GM23248 (cell line): Measurements from ENCODE around the gene PPP1R3C. TPM values are rescaled to one million over a fixed set of nuclear protein-coding genes. Genes with fewer than 3 reads are reported as not detected.

Experiments
- DNase-seq: peaks from one replicate; pipeline ENCODE4 v3.0.0-alpha.2; 2015
- H2AFZ ChIP-seq: fragments of 200-600 bp; sonication (generic); 2 replicates; pipeline ENCODE4 v1.6.1; 2016; ENCODE audit warnings: antibody characterized with exemption
- H3F3A ChIP-seq: fragments of 200-600 bp; sonication (generic); 2 replicates; pipeline ENCODE4 v1.6.1; 2016; ENCODE audit warnings: mild to moderate bottlenecking, antibody characterized with exemption, mixed run types; ENCODE audit not compliant: insufficient read depth
- H3K27ac ChIP-seq: fragments of 200-600 bp; sonication (generic); 2 replicates; pipeline ENCODE4 v1.5.1; 2016; ENCODE audit warnings: mild to moderate bottlenecking
- H3K27me3 ChIP-seq: fragments of 200-600 bp; sonication (generic); replicated peaks from 2 replicates; pipeline ENCODE4 v1.6.1; 2016; ENCODE audit warnings: mild to moderate bottlenecking; ENCODE audit not compliant: insufficient read depth
- H3K36me3 ChIP-seq: fragments of 200-600 bp; sonication (generic); 2 replicates; pipeline ENCODE4 v1.6.1; 2016; ENCODE audit warnings: low read depth, mild to moderate bottlenecking
- H3K4me1 ChIP-seq: fragments of 200-600 bp; sonication (generic); 2 replicates; pipeline ENCODE4 v1.6.1; 2016; ENCODE audit warnings: mild to moderate bottlenecking; ENCODE audit not compliant: insufficient read depth
- H3K4me2 ChIP-seq: fragments of 200-600 bp; sonication (generic); one replicate; pipeline ENCODE4 v1.6.1; 2016; ENCODE audit warnings: mild to moderate bottlenecking; ENCODE audit not compliant: unreplicated experiment
- H3K4me3 ChIP-seq: fragments of 200-600 bp; sonication (generic); 2 replicates; pipeline ENCODE4 v1.5.1; 2016; ENCODE audit warnings: mild to moderate bottlenecking
- H3K79me2 ChIP-seq: fragments of 200-600 bp; sonication (generic); 2 replicates; pipeline ENCODE4 v1.6.1; 2016; ENCODE audit warnings: mild to moderate bottlenecking; ENCODE audit not compliant: insufficient read depth
- H3K9ac ChIP-seq: fragments of 200-600 bp; sonication (generic); 2 replicates; pipeline ENCODE4 v1.6.1; 2016; ENCODE audit warnings: mild to moderate bottlenecking
- H3K9me2 ChIP-seq: fragments of 200-600 bp; sonication (generic); 2 replicates; pipeline ENCODE4 v1.6.1; 2016; ENCODE audit warnings: mixed run types, mild to moderate bottlenecking, moderate library complexity; ENCODE audit not compliant: insufficient read depth
- H3K9me3 ChIP-seq: fragments of 200-600 bp; sonication (generic); one replicate; pipeline ENCODE4 v1.6.1; 2017; ENCODE audit warnings: low read depth
- H4K20me1 ChIP-seq: fragments of 200-600 bp; sonication (generic); 2 replicates; pipeline ENCODE4 v1.6.0; 2016; ENCODE audit not compliant: insufficient read depth
- EZH2 ChIP-seq: fragments of 200-600 bp; sonication (generic); IDR thresholded peaks from 2 replicates; pipeline ENCODE4 v1.6.1; 2018; ENCODE audit warnings: antibody characterized with exemption, mild to moderate bottlenecking; ENCODE audit not compliant: insufficient read depth, poor library complexity, severe bottlenecking
- EZH2phosphoT487 ChIP-seq: fragments of 200-600 bp; sonication (generic); IDR thresholded peaks from 2 replicates; pipeline ENCODE4 v1.6.1; 2018; ENCODE audit warnings: antibody characterized with exemption, moderate library complexity, mild to moderate bottlenecking, low read depth; ENCODE audit not compliant: insufficient read depth
- WGBS, 2 experiments: methylation state at CpG; one replicate each; pipeline ENCODE4 v1.1.6; 2015 to 2017; ENCODE audit warnings: low lambda C conversion rate in 2 of 2, low coverage in 1 of 2; ENCODE audit errors: missing lambda C conversion rate in 2 of 2; 5-methylcytosine and 5-hydroxymethylcytosine counted together
- in situ Hi-C: fragments of 300-500 bp; cut with MboI; formaldehyde crosslinking; loops from 2 replicates; pipeline ENCODE4 v1.15.0; 2020
- polyA plus RNA-seq: library from polyadenylated mRNA; unstranded; fragments of >200 nt; fragmentation: Nextera tagmentation; extraction: Ambion mirVana; gene quantifications from 2 replicates; pipeline ENCODE4 v1.2.1, GENCODE V29; 2016
- total RNA-seq: library from RNA; depleted of rRNA; stranded (reverse); fragments of >200 nt; shearing (Covaris generic); gene quantifications from 2 replicates; pipeline ENCODE4 v1.2.3, GENCODE V29; 2014; rRNA removed

Gene PPP1R3C
- total and polyA plus RNA-seq, 2 experiments from 2014 or later = 99.9 to 193 TPM

GRCh38 chr10:91589015-91589657, 43.7 kb downstream of the PPP1R3C start:
- Histone ChIP-seq H3K27ac (peak overlapping the region; percentile 91), H3K36me3 (no peaks in the 10 kb centered on the region), H3K9ac (peak overlapping the region; percentile 61), H3K9me2 (no peaks in the 10 kb centered on the region), H3K4me2 (peak overlapping the region; percentile 69), H3K4me1 (peaks cover 56% of the 10 kb centered on the region), H2AFZ (0 out of 2 replicates have a peak overlapping the region, but pooled peaks have one; percentile 6), H3F3A (peaks cover 32% of the 10 kb centered on the region), H4K20me1 (no peaks in the 10 kb centered on the region), H3K4me3 (peak overlapping the region; percentile 42; the same call in 1 of the 2 replicates), H3K79me2 (no peaks in the 10 kb centered on the region), H3K27me3 (no peaks in the 10 kb centered on the region), H3K9me3 (no peaks in the 10 kb centered on the region)
- DNase-seq = peak; percentile 87
- no peak for TF ChIP-seq EZH2phosphoT487
- no peak for TF ChIP-seq EZH2
- in situ Hi-C loops = no loop called here
- 7 to 8% methylated on average over 6 of the region's 6 CpGs for WGBS, 2 experiments

DNA sequence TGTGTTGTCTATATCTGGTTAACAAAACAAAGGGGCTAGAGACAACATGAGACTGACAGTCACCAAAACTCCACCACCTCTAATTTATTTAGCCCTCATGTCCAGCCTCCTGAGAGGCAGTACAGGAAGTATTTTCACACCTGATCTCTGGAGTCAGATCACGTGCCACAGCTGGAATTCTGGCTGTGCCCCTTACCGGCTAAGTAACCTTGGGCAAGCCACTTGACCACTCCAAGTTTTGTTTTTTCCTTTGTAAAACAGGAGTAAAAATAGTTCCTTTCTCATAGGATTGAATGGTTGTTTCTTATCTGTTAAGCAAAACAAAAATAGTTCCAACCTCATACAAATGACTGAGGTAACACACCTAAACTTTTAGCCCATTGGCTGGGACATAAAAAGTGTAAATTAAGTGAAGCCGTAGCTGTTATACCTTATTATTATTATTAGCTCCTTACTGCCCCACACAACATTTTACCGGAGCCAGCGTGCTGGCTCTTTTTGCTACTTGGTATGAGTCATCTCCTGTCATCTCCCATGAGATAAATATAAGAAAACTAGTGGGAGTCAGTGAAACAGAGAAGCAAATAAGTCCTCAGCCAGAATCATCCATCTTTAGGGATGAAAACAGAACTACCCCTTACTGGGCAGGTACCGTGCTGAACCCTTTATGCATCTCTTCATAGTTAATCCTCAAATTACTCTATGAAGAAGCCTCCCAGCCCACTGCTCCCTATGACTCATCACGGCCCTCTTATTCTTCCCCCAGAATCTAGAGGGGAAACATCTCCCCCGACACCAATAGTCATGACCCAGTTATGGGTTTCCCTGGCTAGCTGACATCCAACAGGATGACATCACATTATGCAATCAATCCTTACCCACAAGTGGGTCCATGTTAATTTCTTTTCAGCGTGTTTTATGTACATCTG, 44.9 kb downstream of the PPP1R3C start:
- H3K4me3 ChIP-seq = peak overlapping the region; percentile 42
- no peaks in the 10 kb centered on the region for H3K27me3 ChIP-seq
- TF ChIP-seq EZH2 (no peak), EZH2phosphoT487 (no peak)
- in situ Hi-C loops = no loop called here
- H3K4me2 ChIP-seq = peak overlapping the region; percentile 69
- DNase-seq = peak; percentile 93
- 11 to 14% methylated on average over 9 of the region's 9 CpGs for WGBS, 2 experiments
- peaks cover 32% of the 10 kb centered on the region for H3F3A ChIP-seq
- no peaks in the 10 kb centered on the region for H3K9me2 ChIP-seq
- no peaks in the 10 kb centered on the region for H3K79me2 ChIP-seq
- no peaks in the 10 kb centered on the region for H3K9me3 ChIP-seq
- H3K9ac ChIP-seq = peak overlapping the region; percentile 61
- H3K27ac ChIP-seq = peak overlapping the region; percentile 91
- no peak overlapping the region for H2AFZ ChIP-seq
- no peaks in the 10 kb centered on the region for H4K20me1 ChIP-seq
- peaks cover 56% of the 10 kb centered on the region for H3K4me1 ChIP-seq
- no peaks in the 10 kb centered on the region for H3K36me3 ChIP-seq

DNA sequence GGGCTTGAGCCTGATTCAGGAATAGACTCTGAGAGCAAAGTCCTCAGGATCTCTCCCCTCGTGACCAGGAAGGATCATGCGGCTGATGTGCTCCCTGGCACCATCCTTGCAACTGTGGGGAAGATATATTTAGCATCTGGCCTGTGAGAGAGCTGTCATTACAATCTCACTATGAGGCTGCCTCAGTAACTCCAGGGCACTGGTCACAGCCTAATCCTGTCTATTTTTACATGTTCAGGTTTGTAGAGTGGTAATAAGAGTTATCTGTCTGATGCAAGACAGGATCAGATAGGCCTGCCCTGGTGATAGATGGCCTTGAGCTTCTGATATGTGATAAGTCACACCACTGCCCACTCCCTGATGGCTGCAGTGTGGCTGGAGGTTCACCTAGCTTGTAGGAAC, 50.7 kb downstream of the PPP1R3C start:
- no peaks in the 10 kb centered on the region for H3K79me2 ChIP-seq
- H3K27me3 ChIP-seq = no peaks in the 10 kb centered on the region
- in situ Hi-C loops = no loop called here
- H3K36me3 ChIP-seq = no peaks in the 10 kb centered on the region
- 95 to 100% methylated on average over 2 of the region's 2 CpGs for WGBS, 2 experiments
- no peaks in the 10 kb centered on the region for H4K20me1 ChIP-seq
- no peak overlapping the region for H2AFZ ChIP-seq
- DNase-seq = no peak
- no peak overlapping the region for H3K4me2 ChIP-seq
- H3K4me3 ChIP-seq = no peak overlapping the region
- TF ChIP-seq EZH2 (no peak), EZH2phosphoT487 (no peak)
- H3K9me2 ChIP-seq = no peaks in the 10 kb centered on the region
- H3K27ac ChIP-seq = no peak overlapping the region
- peaks cover 38% of the 10 kb centered on the region for H3F3A ChIP-seq
- H3K9me3 ChIP-seq = no peaks in the 10 kb centered on the region
- peaks cover 28% of the 10 kb centered on the region for H3K4me1 ChIP-seq
- H3K9ac ChIP-seq = no peak overlapping the region

- Histone ChIP-seq H4K20me1 (no peaks in the 10 kb centered on the region), H3K27me3 (no peaks in the 10 kb centered on the region), H3K27ac (peak overlapping the region; percentile 71), H3K9ac (no peak overlapping the region), H3K4me2 (peak overlapping the region; percentile 47), H3K36me3 (no peaks in the 10 kb centered on the region), H2AFZ (peak overlapping the region; percentile 26; the same call in 1 of the 2 replicates), H3K79me2 (no peaks in the 10 kb centered on the region), H3K4me1 (peaks cover 41% of the 10 kb centered on the region), H3K4me3 (no peak overlapping the region), H3K9me3 (no peaks in the 10 kb centered on the region), H3F3A (peaks cover 38% of the 10 kb centered on the region), H3K9me2 (no peaks in the 10 kb centered on the region)
- TF ChIP-seq EZH2 = no peak
- no peak for TF ChIP-seq EZH2phosphoT487
- in situ Hi-C loops = no loop called here
- peak; percentile 87 for DNase-seq
- WGBS, 2 experiments = 8 to 9% methylated on average over 2 of the region's 2 CpGs
These were observed 53.4 kb downstream of the PPP1R3C start for GRCh38 chr10:91579329-91579985.

Other genes starting within 250 kb of the PPP1R3C start
- gene HECTD2, start 222.7 kb downstream of the PPP1R3C start, total RNA-seq = 14.8 and 19.6 TPM in 2 replicates
- 7.7 and 9.5 TPM in 2 replicates for gene HECTD2, start 222.7 kb downstream of the PPP1R3C start, polyA plus RNA-seq
- gene TNKS2, start 165.4 kb upstream of the PPP1R3C start, total RNA-seq = 29.3 and 31.5 TPM in 2 replicates
- gene TNKS2, start 165.4 kb upstream of the PPP1R3C start, polyA plus RNA-seq = 13.9 and 14.4 TPM in 2 replicates